Measurements from ENCODE around the gene MYO5B. TPM values are rescaled to one million over a fixed set of nuclear protein-coding genes. Genes with fewer than 3 reads are reported as not detected.
"Not testable (repeated sequence)": the region's sequence is repeated elsewhere in the genome, so short reads cannot be mapped to it uniquely, and the experiment has no call there.

MYO5B gene
- total RNA-seq, 4 donors from 2014 or later, result 6.3 to 35.2 (median 10.2) TPM

- Histone ChIP-seq H3K27me3 (no peaks in the 10 kb centered on the region), H3K9me3 (no peaks in the 10 kb centered on the region), H3K36me3 (peaks cover 0 to 62% (median 0%) of the 10 kb centered on the region in 3 donors), H3K4me1 (no peaks in the 10 kb centered on the region), H3K27ac (no peak overlapping the region), H3K4me3 (no peak overlapping the region)
- 91 to 96% methylated on average over 4 of the region's 4 CpGs for WGBS, 2 donors
- TF ChIP-seq, protein P1, sequence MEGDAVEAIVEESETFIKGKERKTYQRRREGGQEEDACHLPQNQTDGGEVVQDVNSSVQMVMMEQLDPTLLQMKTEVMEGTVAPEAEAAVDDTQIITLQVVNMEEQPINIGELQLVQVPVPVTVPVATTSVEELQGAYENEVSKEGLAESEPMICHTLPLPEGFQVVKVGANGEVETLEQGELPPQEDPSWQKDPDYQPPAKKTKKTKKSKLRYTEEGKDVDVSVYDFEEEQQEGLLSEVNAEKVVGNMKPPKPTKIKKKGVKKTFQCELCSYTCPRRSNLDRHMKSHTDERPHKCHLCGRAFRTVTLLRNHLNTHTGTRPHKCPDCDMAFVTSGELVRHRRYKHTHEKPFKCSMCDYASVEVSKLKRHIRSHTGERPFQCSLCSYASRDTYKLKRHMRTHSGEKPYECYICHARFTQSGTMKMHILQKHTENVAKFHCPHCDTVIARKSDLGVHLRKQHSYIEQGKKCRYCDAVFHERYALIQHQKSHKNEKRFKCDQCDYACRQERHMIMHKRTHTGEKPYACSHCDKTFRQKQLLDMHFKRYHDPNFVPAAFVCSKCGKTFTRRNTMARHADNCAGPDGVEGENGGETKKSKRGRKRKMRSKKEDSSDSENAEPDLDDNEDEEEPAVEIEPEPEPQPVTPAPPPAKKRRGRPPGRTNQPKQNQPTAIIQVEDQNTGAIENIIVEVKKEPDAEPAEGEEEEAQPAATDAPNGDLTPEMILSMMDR (IDR thresholded peaks at IDR 0.05), result no peak
- TF ChIP-seq POLR2A (IDR thresholded peaks at IDR 0.05), result no peak
- TF ChIP-seq EP300 (IDR thresholded peaks at IDR 0.05), result no peak
- DNase-seq (ENCODE audit: low spot score in 2 of 2), result no peak
These were observed 396.9 kb downstream of the MYO5B start for GRCh38 chr18:49798001-49798400.

- no peaks in the 10 kb centered on the region for H3K9me3 ChIP-seq
- no peaks in the 10 kb centered on the region for H3K4me1 ChIP-seq
- H3K27me3 ChIP-seq, result no peaks in the 10 kb centered on the region
- H3K36me3 ChIP-seq, result peaks cover 0 to 65% (median 0%) of the 10 kb centered on the region in 3 donors
- no peak overlapping the region for H3K27ac ChIP-seq
- no peak overlapping the region for H3K4me3 ChIP-seq
- TF ChIP-seq, protein P1 (IDR thresholded peaks at IDR 0.05), result no peak
- TF ChIP-seq POLR2A (IDR thresholded peaks at IDR 0.05), result no peak
- no peak for TF ChIP-seq EP300 (IDR thresholded peaks at IDR 0.05)
- DNase-seq (ENCODE audit: low spot score in 2 of 2), result no peak
- WGBS, 2 donors, result 90 to 92% methylated on average over 7 of the region's 7 CpGs
These were observed 399.1 kb downstream of the MYO5B start for GRCh38 chr18:49795612-49796552.

GRCh38 chr18:49794743-49795142 lies 400.2 kb downstream of the MYO5B start:
- no peaks in the 10 kb centered on the region for H3K27me3 ChIP-seq
- peaks cover 0 to 73% (median 0%) of the 10 kb centered on the region in 3 donors for H3K36me3 ChIP-seq
- no peaks in the 10 kb centered on the region for H3K4me1 ChIP-seq
- TF ChIP-seq, protein P1 (IDR thresholded peaks at IDR 0.05), result no peak
- TF ChIP-seq POLR2A (IDR thresholded peaks at IDR 0.05) (no peak), EP300 (IDR thresholded peaks at IDR 0.05) (no peak)
- H3K27ac ChIP-seq, result no peak overlapping the region
- H3K4me3 ChIP-seq, result no peak overlapping the region
- no peak for DNase-seq (ENCODE audit: low spot score in 2 of 2)
- WGBS, 2 donors, result 93 to 95% methylated on average over 3 of the region's 3 CpGs
- H3K9me3 ChIP-seq, result no peaks in the 10 kb centered on the region

DNA sequence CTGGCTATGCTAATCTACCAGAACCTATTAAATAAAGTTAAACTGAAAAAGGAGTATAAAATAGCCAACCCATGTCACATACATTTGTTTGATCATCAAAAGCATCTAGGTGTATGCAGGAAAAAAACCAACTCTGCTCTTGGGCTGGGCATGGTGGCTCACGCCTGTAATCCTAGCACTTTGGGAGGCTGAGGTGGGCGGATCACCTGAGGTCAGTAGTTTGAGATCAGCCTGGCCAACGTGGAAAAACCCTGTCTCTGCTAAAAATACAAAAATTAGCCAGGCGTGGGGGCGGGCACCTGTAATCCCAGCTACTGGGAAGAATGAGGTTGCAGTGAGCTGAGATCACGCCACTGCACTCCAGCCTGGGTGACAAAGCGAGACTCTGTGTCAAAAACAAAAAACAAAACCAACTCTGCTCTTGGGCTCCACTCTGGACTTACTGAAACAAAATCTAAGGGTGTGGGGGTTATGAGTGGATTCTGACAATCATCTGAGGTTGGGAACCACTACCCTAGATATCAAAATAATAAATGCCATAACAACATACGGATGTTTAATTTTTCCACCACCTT lies 405.3 kb downstream of the MYO5B start:
- not testable (repeated sequence) for DNase-seq (ENCODE audit: low spot score in 2 of 2); H3K4me3 ChIP-seq; H3K4me1 ChIP-seq; H3K27me3 ChIP-seq; H3K9me3 ChIP-seq; H3K27ac ChIP-seq
- peaks cover 0 to 87% (median 3%) of the 10 kb centered on the region in 3 donors for H3K36me3 ChIP-seq
- 89 to 90% methylated on average over 8 of the region's 8 CpGs for WGBS, 2 donors

DNA sequence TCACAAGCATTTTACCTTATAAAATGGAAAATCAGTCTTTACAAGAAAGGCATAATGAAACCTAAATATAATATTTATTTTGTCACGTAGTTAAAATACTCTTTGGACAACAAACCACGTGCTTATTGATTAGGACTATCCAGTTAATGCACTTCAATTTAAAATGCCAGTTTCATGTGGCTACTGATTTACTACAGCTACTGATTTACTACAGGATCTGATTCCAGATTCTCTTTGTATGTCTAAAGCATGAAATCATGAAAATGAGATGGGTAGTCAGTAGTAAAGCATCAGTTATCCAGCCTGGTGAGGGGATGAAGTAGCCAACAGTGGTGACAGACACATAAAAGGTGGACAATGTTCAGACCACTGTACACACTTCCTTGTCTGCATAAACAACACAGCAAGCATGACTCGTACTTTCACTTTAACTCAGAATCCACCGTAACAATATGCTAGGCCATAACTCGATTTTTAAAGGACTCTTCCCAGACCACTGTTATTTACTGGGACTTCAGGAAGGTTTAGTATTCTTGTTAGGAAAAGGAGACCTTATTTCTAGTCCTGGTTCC lies 406.5 kb downstream of the MYO5B start:
- no peaks in the 10 kb centered on the region for H3K27me3 ChIP-seq
- no peaks in the 10 kb centered on the region for H3K9me3 ChIP-seq
- no peak overlapping the region for H3K4me3 ChIP-seq
- no peak overlapping the region for H3K27ac ChIP-seq
- 67 to 72% methylated on average over 5 of the region's 5 CpGs for WGBS, 2 donors
- peaks cover 0 to 87% (median 3%) of the 10 kb centered on the region in 3 donors for H3K36me3 ChIP-seq
- H3K4me1 ChIP-seq, result no peaks in the 10 kb centered on the region
- DNase-seq (ENCODE audit: low spot score in 2 of 2), result no peak
- TF ChIP-seq, protein P1 (IDR thresholded peaks at IDR 0.05), result no peak
- no peak for TF ChIP-seq POLR2A (IDR thresholded peaks at IDR 0.05)
- TF ChIP-seq EP300 (IDR thresholded peaks at IDR 0.05), result no peak
